Suppressor macrophage treated with lipopolysaccharide for 1 hour (primary cell): ENCODE results near the gene MRPS26.

Experiments used
- DNase-seq, 3 donors: peaks; one replicate each; pipeline ENCODE4 v3.0.0-alpha.2; 2020 to 2022

MRPS26 gene

DNA sequence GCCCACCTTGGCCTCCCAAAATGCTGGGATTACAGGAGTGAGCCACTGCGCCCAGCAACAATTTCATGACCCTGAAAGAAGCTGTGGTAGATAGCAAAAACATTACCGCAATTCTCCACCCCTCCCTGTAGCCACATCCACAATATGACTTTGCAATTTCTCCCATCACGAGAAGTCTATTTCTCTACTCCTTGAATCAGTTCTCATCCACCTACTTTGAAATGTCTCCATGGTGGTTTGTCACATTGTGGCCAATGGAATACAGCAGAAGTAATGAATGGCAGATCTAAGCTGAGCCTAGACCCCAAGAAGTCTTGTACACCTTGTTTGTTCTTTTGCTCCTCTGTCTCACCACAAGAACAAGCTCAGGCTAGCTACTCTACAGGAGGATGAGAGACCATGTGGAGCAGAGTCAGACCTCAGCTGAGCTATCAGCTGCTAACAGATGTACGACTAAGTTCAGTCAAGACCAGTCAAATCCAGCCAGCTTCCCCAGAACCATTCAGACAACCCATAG is 31.8 kb downstream of the MRPS26 start:
- no peak for DNase-seq

DNA sequence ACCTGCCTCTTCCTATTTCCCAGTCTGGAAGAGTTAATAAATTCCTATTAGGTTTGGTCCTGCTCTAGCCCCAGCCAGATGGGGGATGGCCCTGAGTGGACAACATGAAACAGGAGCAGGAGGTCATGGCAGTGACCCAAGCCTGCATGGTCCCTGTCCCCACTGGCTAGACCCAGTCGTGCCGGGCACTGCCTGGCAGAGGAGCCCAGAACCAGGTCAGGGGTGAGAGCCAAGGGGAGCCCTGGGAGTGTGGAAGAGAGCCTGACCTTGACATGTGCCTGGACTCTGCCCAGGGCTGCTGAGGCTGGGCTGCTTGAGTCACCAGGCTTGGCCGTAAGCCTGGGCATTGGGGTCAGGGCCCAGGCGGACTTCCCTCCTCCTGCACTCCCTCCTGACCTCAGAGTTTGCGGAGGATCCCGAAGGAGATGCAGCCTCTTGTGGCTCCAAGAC is 35.1 kb downstream of the MRPS26 start:
- DNase-seq, result peak; percentile 39 to 62 (median 49)

DNA sequence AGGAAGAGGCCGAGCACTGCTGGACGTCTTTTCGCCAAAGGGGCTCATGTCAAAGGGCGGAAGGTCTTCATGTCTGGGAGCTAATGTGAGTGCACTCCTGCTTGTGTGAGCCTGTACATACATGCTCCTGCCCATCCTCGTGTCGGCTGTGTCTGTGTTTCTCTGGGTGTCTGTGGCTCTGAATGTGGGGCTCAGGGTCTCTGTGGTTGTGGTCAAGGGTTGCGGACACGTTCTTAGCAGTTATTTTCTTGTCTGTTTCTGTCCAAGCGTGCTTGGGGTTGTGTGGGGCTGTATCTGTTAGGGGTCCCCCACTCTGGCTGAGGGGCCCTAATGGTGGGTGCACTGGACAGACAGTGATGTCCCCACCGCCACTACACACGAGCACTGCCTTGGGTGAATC is 35.8 kb downstream of the MRPS26 start:
- no peak for DNase-seq

DNA sequence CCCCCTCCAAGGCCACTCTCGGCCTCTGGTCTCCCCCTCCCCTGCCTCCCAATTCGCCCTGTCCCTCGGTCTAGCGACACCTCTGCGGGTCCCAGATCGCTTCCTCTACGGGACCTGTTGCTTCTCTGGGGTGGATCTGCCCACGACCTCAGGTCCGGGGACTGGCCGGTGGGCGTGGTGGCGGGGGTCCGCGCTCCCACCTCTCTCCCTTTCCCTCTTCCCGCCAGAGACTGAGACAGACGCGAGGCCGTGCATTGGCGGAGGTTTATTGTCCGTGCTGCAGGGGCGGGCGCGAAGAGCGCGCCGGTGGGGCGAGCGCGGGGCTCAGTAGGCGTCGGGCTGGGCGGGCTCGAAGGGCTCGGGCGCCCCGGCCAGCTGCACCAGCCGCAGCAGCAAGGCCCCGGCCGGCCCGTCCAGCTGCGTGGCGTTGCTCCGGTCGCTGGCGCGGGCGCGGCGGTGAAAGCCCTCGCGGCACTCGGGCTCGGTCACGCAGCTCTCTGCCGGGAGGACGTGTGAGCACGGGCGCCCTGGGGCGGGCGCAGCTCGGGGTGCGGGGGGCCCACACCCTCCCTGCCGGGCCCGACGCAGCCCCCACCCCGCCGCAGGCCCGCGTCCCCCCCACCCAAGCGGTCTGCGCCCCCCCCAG is 36.6 kb downstream of the MRPS26 start:
- peak in 1 of 3 donors; percentile 46 for DNase-seq

DNA sequence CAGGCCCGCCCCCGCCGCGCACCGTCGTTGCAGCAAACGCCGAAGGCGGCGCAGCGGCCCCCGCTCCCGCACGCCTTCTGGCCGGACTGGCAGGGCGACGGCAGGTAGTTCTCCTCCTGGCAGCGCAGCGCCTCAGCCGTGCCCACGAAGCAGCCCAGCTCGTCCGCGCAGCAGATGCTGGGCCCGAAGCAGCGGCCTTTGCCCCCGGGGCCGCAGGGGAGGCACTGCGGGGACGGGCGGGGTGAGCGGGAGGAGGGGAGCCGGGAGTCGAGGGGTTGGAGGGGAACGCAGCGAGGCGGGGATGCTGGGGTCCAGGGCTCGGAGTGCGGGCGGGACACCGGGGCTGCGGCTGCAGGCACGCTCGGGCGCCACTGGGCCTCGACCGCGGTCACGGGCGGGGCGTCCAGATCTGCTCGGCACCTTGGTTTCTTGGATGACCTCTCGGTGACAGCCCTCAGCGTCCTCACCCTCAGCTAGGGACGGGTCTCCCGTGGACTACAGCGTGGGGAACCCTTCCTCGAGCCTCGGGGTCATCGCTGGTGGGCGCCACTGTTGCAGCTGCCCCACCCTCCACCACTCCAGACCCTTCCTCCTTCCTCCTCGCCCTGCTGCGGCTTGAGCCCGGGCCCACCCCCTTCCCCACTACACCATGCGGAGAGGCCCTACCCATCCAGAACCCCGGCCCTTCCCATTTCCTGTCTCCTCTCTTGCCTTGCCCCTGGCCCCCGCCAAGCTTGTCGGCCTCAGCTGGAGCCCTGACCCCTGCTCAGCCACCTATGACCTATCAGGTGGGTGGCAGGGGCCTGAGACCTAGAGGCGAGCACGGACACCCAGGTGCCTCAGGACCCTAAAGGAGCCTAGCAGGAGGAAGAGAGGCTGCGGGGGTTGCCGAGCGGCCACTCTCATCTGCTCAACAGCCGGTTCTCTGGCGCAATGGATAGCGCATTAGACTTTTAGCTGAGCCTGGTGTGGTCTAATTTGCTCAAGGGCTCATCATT is 37.4 kb downstream of the MRPS26 start:
- peak in 1 of 3 donors; percentile 24 for DNase-seq

DNA sequence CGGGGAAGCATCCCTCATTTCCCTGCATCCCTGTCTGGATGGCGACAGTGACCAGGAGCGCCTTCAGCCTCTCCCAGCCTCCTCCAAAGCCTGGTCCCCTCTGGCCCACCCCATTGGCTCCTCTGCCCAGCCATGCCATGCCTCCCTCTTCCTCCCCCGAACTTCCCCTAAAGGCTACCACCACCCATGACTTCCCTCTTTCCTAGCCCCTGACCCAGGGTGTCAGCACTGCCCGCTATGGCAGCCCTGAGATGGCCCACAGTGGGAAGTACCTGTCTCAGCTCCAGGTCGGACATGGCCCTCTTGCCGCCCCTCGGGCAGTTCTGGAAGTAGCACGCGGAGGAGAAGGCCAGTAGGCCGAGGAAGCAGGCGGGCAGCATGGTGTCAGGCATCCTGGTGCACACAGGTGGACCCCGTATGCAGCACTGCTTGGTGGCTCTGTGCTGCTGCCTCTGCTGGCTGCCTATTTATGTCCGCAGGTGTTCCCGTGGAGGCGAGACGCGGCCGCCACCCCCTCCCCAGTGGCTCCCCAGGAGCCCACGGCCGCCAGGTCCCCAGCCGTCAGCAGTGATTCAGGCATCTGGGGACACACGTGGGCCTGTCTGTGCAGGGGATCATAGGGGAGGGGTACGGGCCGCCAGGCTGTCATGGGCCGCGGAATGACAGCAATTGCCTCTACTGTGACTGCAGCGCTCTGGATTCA is 38.6 kb downstream of the MRPS26 start, which contains the start of gene AVP:
Gene AVP (minus strand): TSS at position 442 of the 703 bp plus-strand sequence. CDS start 50 bp downstream, at position 392.
- DNase-seq, result peak; percentile 32 to 54 (median 40)

DNA sequence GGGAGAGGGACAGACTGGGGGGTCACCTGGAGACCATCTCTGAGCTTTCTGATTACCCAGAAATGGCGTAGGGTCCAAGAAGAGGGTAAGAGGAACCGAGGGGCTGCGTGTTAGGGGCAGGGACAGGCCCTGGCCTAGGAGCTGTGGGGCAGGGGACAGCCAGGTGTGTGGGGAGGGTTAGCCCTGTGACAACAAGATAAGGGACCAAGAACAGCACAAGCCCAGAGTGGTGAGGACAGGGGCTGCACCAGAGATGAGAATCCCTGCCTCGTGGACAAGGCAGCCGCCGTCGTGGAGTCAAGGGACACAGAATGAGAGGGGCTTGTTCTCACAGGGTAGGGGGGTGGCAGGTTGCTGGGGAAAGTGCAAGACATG is 39.1 kb downstream of the MRPS26 start:
- no peak for DNase-seq

DNA sequence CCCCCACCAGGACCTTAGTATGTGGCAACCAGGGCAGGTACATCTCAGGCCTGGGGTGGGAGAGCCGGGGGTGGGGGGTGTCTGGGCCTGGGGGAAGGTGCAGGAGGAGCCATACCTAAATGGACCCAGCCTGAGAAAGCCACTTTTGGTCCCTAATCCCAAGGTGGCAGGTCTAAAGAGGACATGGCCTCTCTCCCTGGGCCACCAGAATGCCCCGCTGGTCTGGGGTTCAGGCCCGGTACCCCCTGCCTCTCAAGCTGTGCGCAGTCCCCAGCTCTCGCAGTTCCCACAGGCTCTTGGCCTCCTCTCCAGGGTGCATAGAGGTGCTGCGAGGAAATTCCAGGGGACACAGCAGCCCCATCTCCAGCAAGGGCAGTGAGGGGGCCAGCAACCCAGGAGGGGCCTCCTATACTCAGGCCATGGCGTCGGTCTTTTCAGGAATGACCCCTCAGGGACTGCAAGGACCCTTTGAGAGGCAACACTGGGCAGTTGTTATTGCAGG is 39.8 kb downstream of the MRPS26 start:
- DNase-seq, result no peak

DNA sequence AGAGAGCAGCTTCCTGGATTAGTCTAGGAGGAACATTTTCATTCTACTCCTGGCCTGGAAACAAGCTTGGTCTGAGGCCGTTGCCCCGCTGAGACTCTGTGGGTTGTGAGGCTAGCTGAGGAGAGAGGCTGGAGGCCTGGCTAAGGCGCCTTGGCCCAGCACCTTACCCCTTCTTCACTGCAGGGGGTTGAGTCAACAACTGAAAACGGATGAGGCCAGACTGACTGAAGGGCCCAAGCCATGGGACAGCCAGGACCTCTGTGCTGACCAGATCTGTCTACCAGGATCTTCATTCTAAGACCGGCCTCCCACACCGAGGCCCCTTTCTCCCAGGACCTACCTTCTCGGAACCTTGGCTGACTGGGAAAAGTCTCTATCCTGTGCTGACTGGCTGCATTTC is 42.2 kb downstream of the MRPS26 start:
- no peak for DNase-seq

DNA sequence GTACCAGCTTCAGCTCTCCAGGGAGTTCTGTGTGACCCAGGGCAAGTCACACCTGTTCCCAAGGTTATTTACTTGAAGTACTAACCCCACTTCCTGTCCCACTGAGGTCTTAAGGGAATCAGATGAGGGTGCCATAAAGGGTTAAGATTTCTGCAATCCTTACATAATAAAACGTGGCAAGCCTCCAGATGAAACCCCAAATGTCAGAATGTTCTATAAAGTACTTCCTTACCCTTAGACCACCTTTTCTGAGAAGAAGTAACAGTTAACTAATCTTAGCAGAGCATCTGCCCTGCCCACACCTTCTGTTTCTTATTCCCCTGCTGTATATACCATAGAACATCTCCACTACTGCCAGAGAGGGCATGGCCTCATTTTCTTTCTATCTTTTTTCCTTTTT is 44.7 kb downstream of the MRPS26 start:
- no peak for DNase-seq

DNA sequence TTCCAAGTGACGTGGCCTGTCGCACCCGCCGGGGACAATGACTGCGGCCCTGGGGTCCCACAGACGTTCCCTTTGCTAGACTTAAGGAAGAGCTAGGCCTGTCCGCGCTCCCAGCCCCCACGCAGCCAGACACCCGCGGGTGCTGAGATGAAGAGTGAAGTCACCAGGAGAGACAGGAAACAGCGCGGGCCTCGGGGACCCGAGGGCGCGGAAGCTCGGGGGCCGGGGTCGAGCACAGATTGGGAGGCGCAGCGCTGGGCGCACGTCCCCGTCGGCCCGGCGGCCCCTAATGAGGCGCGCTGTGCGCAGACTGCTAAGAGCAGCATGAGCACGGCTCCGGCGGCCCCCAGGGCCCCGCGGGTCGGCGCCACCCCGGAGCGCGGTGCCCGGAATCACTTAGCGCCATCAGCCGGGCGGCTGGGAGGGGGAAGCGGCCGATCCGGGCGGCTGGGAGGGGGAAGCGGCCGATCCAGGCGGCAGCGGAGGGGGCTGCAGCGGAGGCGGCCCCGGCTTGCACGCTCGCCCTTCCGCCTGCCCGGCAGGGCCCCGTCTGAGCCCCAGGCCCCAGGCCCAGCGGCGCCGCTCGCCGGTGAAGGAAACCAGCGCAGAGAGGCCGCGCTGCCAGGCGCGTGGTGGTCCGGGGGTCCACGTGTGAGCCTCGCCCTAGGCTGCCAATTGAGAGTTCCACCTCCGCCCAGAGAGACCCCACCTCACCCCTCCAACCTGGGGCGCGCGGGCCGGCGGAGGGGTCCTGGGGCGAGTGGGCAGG is 46.9 kb downstream of the MRPS26 start:
- peak; percentile 41 to 63 (median 55) for DNase-seq

DNA sequence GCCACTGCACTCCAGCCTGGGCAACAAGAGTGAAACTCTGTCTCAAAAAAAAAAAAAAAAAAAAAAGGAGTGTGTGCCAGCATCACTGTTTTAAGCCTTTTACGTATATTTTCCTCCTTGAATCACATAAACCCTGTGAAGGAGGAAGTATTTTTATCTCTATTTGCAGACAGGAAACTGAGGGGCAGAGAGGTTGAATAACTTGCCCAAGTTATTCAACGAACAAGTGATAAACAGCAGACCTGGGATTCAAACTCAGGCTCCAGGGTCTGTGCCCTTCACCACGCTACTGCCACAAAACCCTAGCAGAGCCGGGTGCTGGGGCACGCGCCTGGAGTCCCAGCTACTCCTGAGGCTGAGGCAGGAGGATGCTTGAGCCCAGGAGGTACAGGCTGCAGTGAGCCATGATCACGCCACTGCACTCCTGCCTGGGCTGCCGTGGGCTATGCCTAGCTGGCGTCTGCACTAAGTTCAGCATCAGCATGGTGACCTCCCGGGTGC is 48.1 kb downstream of the MRPS26 start:
- DNase-seq, result peak in 1 of 3 donors; percentile 32

DNA sequence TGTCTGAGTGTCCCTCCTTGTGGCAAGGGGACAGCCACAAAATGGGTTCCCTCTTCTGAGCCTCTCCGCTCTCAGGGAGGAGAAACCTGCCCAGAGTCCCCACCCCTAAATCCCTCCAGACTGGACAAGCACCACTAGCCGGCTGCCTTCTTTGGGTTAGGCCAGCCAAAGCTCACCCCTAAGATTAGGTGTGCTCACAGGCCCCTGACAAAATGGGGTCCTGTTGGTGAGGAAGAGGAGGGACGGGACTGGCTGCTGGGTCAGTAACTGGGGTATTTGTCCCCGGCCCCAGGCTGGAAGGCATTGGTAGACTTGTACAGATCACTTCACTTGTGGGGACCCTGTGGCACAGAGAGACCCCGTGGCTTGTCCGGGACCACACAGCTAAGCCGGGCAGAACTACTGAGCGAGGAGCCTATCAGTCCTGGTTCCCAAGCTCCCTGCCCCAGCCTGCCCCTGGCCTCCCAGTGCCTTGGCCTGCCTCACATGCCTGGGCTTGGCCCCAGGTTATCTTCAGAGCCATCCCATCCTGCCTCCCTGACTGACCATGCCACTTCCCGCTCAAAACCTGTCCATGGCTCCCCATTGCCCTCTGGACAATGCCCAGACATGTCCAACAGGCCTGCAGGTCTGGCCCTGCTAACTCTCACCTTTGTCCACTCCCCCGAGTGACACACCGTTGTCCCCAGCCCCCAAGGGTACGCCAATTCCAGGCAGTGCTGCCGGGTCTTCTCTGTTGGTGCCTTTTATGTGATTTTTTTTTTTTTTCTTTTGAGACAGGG is 49.2 kb downstream of the MRPS26 start:
- no peak for DNase-seq
